OCI-LY1 (cell line): Measurements from ENCODE around the gene GIMAP1.

Experiments used
- EZH2 ChIP-seq: fragments of 200-600 bp; sonication (generic), shearing (Covaris generic); IDR thresholded peaks from 2 replicates; pipeline ENCODE4 v1.8.0; 2017; ENCODE audit warnings: borderline replicate concordance, mixed run types, mild to moderate bottlenecking, antibody characterized with exemption, low read length, moderate library complexity, mixed read lengths
- TF ChIP-seq, protein P1 (sequence below): fragments of 200-600 bp; sonication (generic), shearing (Covaris generic); IDR thresholded peaks from 2 replicates; pipeline ENCODE4 v1.5.1; 2017; ENCODE audit warnings: mild to moderate bottlenecking, antibody characterized with exemption, low read length, moderate library complexity, mixed read lengths

DNA sequence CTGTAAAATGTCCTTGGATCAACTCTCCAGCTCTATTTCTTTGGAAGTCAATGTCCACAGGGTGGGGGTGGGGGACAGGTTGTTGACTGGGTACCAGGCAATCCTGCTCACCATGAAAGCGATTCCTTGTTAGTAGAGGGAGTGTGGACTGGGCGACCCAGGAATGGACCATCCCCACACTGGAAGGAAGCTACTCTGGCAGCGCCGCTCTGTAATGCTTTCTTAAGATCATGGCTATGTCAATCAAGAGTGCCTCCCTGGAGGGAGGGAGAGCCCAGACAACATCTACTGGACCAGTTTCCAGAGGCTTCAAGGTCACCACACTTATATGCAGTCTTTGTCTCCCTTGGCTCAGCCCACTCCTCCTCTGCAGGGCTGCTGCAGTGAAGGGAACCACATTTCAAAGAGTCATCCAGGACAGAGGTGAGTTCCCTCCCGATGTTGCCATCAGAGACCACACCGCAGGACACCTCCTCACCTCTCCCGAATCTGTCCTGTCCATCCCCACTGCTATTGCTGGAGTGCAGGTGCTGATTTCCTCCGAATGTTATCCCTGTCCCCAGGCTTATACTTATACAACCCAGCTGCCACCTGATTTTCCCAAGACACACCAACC lies 27.7 kb downstream of the GIMAP1 start:
- TF ChIP-seq, protein P1, sequence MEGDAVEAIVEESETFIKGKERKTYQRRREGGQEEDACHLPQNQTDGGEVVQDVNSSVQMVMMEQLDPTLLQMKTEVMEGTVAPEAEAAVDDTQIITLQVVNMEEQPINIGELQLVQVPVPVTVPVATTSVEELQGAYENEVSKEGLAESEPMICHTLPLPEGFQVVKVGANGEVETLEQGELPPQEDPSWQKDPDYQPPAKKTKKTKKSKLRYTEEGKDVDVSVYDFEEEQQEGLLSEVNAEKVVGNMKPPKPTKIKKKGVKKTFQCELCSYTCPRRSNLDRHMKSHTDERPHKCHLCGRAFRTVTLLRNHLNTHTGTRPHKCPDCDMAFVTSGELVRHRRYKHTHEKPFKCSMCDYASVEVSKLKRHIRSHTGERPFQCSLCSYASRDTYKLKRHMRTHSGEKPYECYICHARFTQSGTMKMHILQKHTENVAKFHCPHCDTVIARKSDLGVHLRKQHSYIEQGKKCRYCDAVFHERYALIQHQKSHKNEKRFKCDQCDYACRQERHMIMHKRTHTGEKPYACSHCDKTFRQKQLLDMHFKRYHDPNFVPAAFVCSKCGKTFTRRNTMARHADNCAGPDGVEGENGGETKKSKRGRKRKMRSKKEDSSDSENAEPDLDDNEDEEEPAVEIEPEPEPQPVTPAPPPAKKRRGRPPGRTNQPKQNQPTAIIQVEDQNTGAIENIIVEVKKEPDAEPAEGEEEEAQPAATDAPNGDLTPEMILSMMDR, result no peak
- no peak for TF ChIP-seq EZH2
